ENCODE data around the gene RNF223.

GRCh38 chr1:1082239-1082775 is 8.2 kb upstream of the RNF223 start:
- TF ChIP-seq CTCF (IDR thresholded peaks at IDR 0.05) (no peak), SIN3A (IDR thresholded peaks at IDR 0.05; ENCODE audit: borderline replicate concordance, insufficient read depth, low read depth, low read length) (no peak), TCF7L2 (IDR thresholded peaks at IDR 0.05; ENCODE audit: low read depth, low read length) (no peak), POLR2AphosphoS5 (IDR thresholded peaks at IDR 0.05; ENCODE audit: low read depth, low read length) (no peak), REST (IDR thresholded peaks at IDR 0.05; ENCODE audit: insufficient read depth in 1 of 2, low read depth in 2 of 2, low read length in 1 of 2) (no peak)

Data from Panc1 (cell line).